ENCODE measurements around the gene KAT2A.

Gene KAT2A

GRCh38 chr17:42112552-42113176 lies 8.5 kb downstream of the KAT2A start, which contains the start of gene DHX58:
Gene DHX58, minus strand, starts transcription at chr17:42112714. Its CDS starts 822 bp downstream, at chr17:42111892.
- peak; percentile 71 for DNase-seq

- DNase-seq = no peak
These were observed 9.2 kb downstream of the KAT2A start for GRCh38 chr17:42111871-42112551.

GRCh38 chr17:42111265-42111636 lies 9.9 kb downstream of the KAT2A start:
- DNase-seq = no peak

- DNase-seq = no peak
These were observed 10.6 kb downstream of the KAT2A start for GRCh38 chr17:42110301-42111264.

GRCh38 chr17:42109086-42109485 lies 12.1 kb downstream of the KAT2A start:
- no peak for DNase-seq

GRCh38 chr17:42107597-42108576 lies 13.3 kb downstream of the KAT2A start:
- DNase-seq = peak; percentile 11

- no peak for DNase-seq
These were observed 14.0 kb downstream of the KAT2A start for GRCh38 chr17:42107124-42107523.

- no peak for DNase-seq
These were observed 15.2 kb downstream of the KAT2A start for GRCh38 chr17:42106009-42106408.

- DNase-seq = no peak
These were observed 16.9 kb downstream of the KAT2A start for GRCh38 chr17:42104264-42104663.

- no peak for DNase-seq
These were observed 17.8 kb downstream of the KAT2A start for GRCh38 chr17:42103221-42103954.

- DNase-seq = peak; percentile 69
These were observed 19.5 kb downstream of the KAT2A start for GRCh38 chr17:42101513-42102292.

GRCh38 chr17:42098730-42099399 lies 22.3 kb downstream of the KAT2A start:
- DNase-seq = no peak

GRCh38 chr17:42097691-42098631 lies 23.2 kb downstream of the KAT2A start, which contains the start of gene ZNF385C:
Gene ZNF385C, minus strand, starts transcription at chr17:42098473. Its CDS starts 35,417 bp downstream, at chr17:42063056.
- no peak for DNase-seq

GRCh38 chr17:42096360-42097111 lies 24.6 kb downstream of the KAT2A start:
- DNase-seq = no peak

GRCh38 chr17:42094375-42095069 lies 26.6 kb downstream of the KAT2A start:
- DNase-seq = no peak

- no peak for DNase-seq
These were observed 28.2 kb downstream of the KAT2A start for GRCh38 chr17:42092939-42093338.
